HG03571 (cell line): ENCODE data around the gene SNCAIP.

ENCODE experiments used
- ATAC-seq: cut with Tn5 transposase; IDR thresholded peaks from one replicate; pipeline ENCODE4 v1.9.1; 2021; ENCODE audit not compliant: unreplicated experiment

Gene SNCAIP

DNA sequence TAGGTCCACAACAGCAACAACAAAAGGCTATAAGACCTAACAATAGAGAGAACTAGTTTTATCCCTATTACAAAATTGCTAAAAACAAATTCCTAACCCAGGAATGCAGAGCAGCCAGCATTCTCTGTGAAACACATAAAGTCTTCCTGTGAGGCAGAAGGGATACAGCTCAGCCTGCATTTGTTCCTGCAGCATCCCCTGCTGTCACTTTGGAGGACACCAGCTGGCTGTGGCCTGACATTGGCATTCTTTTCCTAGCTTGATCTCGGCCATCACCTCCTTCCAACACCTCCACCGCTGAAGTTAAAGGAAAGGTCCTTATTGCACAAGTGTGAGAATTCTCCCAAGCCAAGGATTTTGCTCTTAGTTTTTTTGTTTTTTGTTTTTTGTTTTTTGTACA is 186.1 kb downstream of the SNCAIP start:
- no peak for ATAC-seq

DNA sequence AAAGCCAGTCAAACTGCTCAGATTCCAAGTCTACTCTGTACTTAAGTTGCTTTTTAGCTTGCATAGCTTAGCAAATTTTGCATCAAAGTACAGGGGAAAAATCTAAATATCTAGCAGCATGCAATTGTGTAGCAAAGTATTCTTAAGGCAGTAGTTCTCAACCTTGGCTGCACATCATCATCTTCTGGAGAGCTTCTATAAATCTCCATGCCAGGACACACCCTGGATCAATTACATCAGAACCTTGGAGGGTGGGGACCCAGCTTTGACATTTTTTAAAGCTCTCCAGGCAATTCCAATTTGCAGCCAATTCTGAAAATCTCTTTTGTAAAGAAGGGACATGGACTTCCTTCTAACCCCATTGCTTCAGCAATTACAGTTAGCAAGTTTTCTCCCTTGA is 187.5 kb downstream of the SNCAIP start:
- ATAC-seq = no peak

- no peak for ATAC-seq
These were observed 188.4 kb downstream of the SNCAIP start for GRCh38 chr5:122500245-122501088.

- ATAC-seq = no peak
These were observed 189.0 kb downstream of the SNCAIP start for GRCh38 chr5:122501089-122501435.

- ATAC-seq = no peak
These were observed 195.0 kb downstream of the SNCAIP start for GRCh38 chr5:122507045-122507444.

GRCh38 chr5:122507581-122507980 is 195.5 kb downstream of the SNCAIP start:
- ATAC-seq = no peak

DNA sequence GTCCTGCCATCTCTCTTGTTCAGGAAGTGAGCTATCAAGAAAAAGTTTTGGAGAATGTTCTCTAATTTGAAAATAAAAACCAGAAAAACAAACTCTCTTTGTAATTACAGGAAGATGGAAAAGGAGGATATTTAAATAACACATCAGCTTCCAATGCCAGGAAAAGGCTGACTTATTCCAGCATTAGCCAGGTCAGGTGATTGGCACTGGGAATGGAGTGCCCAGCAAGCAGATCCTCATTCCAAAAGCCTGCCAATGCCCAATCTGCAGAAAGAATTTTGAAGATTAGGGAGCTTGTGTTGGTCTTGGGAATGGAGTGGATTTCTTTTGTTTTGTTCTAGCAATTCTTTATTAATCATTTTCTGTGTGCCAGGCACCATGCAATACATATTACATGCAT is 196.6 kb downstream of the SNCAIP start:
- ATAC-seq = no peak
